HG02938 (cell line): Measurements from ENCODE around the gene CTNNA1.
"Not testable (repeated sequence)": the region's sequence is repeated elsewhere in the genome, so short reads cannot be mapped to it uniquely, and the experiment has no call there.

ENCODE experiments used
- ATAC-seq: cut with Tn5 transposase; IDR thresholded peaks from one replicate; pipeline ENCODE4 v1.9.1; 2021; ENCODE audit warnings: mild to moderate bottlenecking, moderate library complexity; ENCODE audit not compliant: unreplicated experiment

The CTNNA1 gene

GRCh38 chr5:138722544-138723177, 30.6 kb upstream of the CTNNA1 start:
- no peak for ATAC-seq

DNA sequence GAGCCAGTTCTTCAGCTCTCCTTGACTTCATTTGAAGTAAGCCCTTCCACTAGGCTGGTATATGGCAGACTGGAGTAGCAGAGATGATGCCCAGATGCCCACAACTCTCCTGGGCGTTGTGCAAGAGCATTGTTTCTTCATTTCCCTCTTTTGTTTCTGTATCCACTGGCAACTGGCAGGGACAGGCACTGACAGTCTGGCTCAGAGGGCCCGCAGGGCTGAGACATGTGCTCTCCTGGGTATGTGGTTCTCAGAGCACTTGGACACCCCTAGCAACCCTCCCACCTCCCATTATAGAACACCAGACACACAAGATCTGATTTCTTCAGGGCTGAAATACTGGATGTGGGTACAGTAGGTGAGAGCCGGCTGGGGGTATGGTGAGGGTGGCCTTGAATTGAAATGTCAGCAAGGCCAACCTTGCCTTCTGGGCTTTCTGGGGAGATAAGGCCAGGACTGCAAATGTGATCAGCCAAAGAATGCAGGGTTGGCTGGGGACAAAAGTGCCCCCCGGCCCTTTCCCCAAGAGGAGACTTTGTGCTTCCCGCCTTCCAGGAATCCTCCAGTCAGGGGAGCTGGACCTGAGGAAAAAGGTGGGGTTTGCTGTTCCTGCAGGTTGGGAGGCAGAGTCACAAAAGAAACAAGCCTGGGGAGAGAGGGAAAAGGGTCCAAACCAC, 28.6 kb upstream of the CTNNA1 start:
- no peak for ATAC-seq

DNA sequence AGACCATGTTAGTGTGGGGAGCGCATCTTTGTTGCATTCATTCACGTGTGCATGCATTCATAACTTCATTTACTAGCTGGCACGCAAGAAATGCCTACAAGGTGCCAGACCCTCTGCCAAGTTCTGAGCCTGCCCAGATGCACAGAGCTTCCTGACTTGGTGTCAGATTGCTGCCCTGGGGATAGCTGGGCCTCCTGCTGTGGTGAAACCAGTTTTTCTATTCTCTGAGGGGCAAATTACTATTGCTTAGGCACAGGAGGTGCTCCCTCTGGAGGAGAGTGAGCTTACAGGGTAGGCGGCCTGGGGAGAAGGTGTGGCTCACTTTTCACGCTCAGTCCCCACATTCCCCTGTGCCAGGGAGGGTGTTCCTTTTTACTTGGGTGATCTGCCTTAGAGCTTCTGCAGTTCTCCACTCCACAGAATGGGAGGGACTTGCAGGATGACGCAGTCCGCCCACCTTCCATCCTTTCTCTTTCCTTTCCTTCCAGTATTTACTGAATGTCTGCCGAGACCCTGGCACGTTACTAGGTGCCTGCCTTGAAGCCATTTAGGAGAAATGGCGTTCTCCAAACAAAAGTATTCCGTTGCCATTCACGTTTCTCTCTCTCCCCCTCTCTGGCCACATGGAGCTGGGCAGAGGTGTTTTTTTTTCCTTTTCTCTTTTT, 27.9 kb upstream of the CTNNA1 start:
- ATAC-seq, result no peak

DNA sequence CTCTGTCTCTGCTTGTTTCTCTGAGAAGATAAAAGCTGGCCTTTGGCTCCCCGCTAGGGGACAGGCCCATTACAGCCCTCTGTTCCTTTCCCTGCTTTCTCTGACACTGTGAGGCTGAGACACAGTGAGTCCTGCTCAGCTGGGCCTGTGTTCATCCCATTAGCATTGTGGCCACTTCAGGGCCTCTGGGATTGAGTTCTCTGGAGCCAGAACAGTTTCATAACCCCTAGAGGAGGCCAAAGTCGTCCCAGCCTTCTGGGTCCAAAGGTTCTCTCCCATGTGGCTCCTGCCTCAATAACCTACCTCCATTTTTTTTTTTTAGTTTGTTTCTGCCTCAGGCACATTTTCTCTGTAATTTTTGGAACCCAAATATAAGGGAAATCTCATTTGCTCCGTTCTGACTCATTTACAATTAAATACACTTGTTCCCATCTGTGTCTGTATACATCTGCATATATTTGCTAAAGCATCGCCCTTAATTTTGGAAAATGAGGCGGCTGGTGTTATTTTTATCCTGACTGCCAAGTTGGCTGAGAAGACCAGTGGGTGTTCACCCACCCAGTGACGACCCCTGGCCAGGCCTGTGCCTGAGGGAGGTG, 27.3 kb upstream of the CTNNA1 start:
- no peak for ATAC-seq

DNA sequence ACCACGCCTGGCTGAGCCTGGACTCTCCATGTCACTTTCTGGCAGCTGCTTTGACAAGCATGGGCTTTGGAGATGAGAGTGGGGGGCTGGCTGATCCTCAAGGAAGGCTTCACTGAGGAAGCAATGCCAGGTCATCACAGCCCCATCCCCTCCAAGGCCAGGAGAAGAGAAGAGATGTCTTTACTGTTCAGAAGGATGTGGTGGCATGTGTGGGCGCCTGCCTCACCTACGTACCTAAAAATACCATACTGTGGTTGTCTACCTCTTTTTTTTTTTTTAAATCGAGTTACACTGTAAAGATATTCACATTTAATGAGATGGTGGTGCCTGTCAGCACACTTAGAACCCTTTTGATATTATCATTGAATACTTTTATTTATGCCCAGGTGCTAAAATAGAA, 26.4 kb upstream of the CTNNA1 start:
- no peak for ATAC-seq

- ATAC-seq, result not testable (repeated sequence)
Observed at GRCh38 chr5:138730496-138730895, 22.7 kb upstream of the CTNNA1 start.

- no peak for ATAC-seq
Observed at GRCh38 chr5:138732466-138732865, 20.8 kb upstream of the CTNNA1 start.

DNA sequence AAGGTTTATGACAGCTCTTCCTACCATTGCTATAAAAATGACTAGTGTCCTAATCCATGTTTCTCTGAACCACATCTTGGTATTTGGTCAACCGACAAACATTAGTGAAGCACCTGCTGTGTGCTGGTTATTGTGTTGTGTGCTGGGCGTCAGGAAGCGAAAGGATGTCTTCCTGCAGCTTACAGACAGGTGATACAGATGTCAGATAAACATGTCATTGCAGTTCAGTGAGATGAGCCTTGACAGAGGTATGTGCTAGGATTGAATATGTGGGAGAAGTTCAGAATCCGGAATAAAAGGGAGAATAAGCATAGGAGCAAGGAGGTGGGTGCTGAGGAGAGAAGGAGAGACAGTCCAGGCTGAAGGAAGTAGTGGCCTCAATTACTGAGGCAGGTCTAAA, 20.3 kb upstream of the CTNNA1 start:
- ATAC-seq, result no peak

- ATAC-seq, result no peak
Observed at GRCh38 chr5:138733509-138733908, 19.7 kb upstream of the CTNNA1 start.

GRCh38 chr5:138736293-138736692, 16.9 kb upstream of the CTNNA1 start:
- ATAC-seq, result no peak

DNA sequence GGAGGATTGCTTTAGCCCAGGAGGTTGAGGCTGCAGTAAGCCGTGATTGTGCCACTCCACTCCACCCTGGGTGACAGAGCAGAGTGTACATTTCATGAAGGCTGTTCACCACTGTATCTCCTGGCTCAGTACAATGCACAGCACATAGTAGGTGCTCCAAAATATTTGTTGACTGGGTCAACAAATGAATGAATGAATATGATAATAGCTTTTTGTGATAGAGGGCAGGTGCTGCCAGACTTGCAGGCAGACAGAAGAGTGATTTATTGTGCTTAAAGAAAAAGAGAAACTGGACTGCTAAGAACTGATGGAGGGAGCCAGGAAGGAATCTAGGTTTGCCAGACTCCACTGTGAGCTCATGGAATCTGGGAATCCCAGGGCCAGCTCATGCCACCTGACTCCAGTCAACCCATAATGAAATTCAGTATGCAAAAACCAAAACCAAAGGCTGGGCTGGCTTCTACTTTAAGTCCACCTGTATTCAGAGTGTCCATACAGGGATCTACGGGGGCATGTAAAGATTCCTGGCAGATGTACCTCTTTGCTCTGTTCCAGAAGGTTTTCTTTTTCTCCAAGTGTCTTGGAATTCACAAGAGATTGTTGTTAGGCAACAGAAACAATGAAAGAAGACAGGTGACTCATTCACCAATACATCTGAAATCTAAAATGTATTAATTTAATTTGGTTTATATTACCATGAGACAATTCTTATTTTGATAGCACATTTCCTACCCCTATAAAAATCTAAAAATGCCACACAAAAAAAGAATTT, 15.5 kb upstream of the CTNNA1 start:
- ATAC-seq, result no peak

DNA sequence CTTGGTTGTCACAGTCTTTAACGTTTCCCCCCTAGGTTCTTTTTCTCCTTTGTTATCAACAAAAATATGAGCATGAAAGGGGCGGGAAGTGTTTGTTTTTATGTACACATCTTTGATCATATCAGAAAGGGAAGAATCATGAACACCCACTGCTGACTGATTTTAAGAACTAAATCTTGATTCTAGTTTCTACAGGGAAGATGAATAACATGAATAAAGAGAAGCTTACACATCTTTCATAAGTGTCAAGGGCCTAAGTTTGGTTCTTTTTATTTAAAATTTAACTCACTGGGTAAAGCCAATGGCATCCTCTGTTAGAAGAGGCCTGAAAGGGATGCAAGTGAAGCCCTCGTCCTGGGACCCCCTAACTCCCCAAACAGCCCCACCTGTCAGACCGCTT, 14.8 kb upstream of the CTNNA1 start:
- no peak for ATAC-seq

GRCh38 chr5:138739938-138740337, 13.3 kb upstream of the CTNNA1 start:
- no peak for ATAC-seq

- ATAC-seq, result no peak
Observed at GRCh38 chr5:138743484-138743883, 9.7 kb upstream of the CTNNA1 start.

- ATAC-seq, result no peak
Observed at GRCh38 chr5:138745268-138745667, 8.0 kb upstream of the CTNNA1 start.

- no peak for ATAC-seq
Observed at GRCh38 chr5:138748630-138749081, 4.6 kb upstream of the CTNNA1 start.

GRCh38 chr5:138751344-138751743, 1.9 kb upstream of the CTNNA1 start:
- ATAC-seq, result not testable (repeated sequence)

DNA sequence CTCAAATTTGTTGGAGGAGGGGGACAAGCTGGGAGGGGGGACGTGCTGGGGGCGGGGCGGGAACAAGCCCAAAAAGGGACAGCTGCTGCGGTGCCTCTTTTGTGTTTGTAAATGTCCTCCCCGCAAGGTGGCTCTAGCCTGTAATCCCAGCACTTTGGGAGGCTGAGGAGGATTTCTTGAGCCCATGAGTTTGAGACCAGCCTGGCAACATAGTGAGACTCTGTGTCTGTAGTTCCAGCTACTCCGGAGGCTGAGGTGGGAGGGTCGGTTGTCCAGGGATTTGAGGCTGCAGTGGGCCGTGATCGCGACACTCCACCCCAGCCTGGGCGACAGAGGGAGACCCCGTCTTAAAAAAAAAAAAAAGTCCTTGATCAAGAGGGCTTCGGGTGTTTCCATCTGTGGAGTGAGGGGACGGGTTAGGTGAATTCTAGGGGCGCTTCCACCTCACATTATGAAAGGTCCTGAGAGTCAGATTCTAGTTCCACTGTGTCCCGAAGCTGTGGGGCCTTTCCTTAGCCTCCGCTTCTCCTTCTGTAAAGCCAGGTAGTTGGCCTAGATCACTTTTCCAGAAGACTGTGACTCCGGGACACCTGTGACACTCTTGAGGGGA, 779 bp upstream of the CTNNA1 start:
- no peak for ATAC-seq

DNA sequence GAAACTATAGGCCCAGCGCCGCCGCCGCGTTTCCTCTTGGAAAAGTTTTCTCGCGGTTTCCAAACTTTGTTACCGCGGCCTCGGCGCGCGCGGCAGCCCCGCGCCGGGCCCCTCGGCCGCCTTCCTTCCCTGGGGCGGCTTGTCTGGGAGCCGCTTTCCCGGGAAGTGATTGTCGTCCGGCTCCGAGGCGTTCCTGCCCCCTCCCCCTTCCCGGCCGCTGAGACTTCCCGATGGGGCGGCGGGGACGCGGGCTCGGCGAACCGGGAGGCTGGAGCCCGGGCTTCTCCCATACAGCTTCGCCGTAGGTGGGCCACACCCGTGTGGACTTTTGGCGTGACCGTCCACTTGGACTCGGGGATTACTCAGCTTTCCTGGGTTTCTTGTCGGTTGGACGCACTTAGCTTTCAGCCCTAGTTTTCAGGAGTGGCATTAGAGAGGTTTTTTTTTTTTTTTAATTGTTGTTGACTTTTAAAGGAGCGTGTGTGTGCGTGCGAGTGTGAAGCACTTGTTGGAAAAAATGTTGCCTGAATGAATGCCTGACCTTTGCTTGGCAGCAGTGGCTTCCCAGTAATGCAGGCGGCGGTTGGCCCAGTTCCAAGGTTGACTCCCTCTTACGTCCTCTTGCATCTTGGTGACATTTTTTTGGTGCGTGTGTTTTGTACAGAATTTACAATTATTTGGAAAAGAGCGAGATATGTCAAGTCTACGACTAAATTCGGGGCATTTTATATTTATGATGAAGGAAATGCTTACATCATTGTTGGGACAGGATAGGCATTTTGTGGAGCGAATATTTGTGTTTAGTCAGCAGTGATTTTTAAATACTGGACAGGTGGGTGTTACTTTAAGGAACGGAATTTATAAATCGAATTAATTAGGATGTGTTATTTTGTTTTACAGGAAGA, 821 bp downstream of the CTNNA1 start:
- no peak for ATAC-seq

DNA sequence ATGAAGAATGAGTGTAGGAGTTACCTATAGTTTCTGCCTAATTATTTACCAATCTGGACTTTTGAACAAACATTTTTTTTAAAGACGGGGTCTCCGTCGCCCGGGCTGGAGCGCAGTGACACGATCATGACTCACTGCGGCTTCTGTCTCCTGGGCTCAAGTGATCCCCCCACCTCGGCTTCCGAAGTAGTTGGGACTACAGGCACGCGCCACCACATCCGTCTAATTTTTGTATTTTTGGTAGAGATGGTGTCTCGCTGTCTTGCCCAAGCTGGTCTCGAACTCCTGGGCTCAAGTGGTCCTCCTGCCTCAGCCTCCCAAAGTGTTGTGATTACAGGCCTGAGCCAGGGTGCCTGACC, 1.5 kb downstream of the CTNNA1 start:
- ATAC-seq, result no peak
